HG02884 (cell line): ENCODE results near the gene PLBD2.

Experiments used
- ATAC-seq: cut with Tn5 transposase; IDR thresholded peaks from one replicate; pipeline ENCODE4 v1.9.1; 2021; ENCODE audit warnings: mild to moderate bottlenecking, moderate library complexity; ENCODE audit not compliant: unreplicated experiment

The PLBD2 gene

GRCh38 chr12:113439606-113440030, 81.2 kb downstream of the PLBD2 start:
- no peak for ATAC-seq

DNA sequence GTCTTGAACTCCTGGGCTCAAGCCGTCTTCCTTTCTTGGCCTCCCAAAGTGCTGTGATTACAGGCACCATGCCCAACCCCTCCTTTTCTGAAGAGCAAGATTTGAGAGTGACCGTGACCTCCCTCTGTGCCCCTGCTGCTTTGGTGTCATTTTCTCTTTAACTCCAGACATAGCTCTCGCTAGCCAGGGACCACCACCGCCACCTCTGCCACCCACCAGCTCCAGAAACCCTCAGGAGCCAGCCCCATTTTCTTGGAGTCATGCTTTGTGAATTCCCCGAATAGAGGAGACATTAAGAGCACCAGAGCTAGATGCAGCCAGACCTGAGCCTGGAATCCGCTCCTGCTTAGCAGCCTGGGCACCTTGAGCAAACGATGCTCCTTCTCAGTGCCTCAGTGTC, 81.9 kb downstream of the PLBD2 start:
- ATAC-seq: no peak
